Muscle layer of duodenum (tissue), 2 donors: ENCODE measurements around the gene MPPED2.

Experiments
- H3K27ac ChIP-seq: one replicate; pipeline ENCODE4 v1.7.0; 2013; ENCODE audit warnings: mild to moderate bottlenecking, low read length
- H3K27me3 ChIP-seq: one replicate; pipeline ENCODE4 v1.7.0; 2013; ENCODE audit warnings: low read depth, mild to moderate bottlenecking, control low read depth, low read length
- H3K36me3 ChIP-seq, 2 donors: one replicate each; pipeline ENCODE4 v1.7.0; 2013; ENCODE audit warnings: low read length in 2 of 2, control low read depth in 1 of 2, mild to moderate bottlenecking in 1 of 2; ENCODE audit not compliant: insufficient read depth in 2 of 2, control insufficient read depth in 1 of 2
- H3K4me1 ChIP-seq, 2 donors: one replicate each; pipeline ENCODE4 v1.7.0; 2013; ENCODE audit warnings: low read length in 2 of 2, mild to moderate bottlenecking in 2 of 2, control low read depth in 1 of 2, moderate library complexity in 1 of 2; ENCODE audit not compliant: insufficient read depth in 2 of 2, control insufficient read depth in 1 of 2
- H3K4me3 ChIP-seq, 2 donors: one replicate each; pipeline ENCODE4 v1.7.0; 2013; ENCODE audit warnings: low read length in 2 of 2, low read depth in 1 of 2, mild to moderate bottlenecking in 1 of 2
- H3K9me3 ChIP-seq, 2 donors: one replicate each; pipeline ENCODE4 v1.7.0; 2013; ENCODE audit warnings: low read length in 2 of 2, control low read depth in 1 of 2, mild to moderate bottlenecking in 1 of 2; ENCODE audit not compliant: control insufficient read depth in 1 of 2
- donor health status: healthy.

The MPPED2 gene

DNA sequence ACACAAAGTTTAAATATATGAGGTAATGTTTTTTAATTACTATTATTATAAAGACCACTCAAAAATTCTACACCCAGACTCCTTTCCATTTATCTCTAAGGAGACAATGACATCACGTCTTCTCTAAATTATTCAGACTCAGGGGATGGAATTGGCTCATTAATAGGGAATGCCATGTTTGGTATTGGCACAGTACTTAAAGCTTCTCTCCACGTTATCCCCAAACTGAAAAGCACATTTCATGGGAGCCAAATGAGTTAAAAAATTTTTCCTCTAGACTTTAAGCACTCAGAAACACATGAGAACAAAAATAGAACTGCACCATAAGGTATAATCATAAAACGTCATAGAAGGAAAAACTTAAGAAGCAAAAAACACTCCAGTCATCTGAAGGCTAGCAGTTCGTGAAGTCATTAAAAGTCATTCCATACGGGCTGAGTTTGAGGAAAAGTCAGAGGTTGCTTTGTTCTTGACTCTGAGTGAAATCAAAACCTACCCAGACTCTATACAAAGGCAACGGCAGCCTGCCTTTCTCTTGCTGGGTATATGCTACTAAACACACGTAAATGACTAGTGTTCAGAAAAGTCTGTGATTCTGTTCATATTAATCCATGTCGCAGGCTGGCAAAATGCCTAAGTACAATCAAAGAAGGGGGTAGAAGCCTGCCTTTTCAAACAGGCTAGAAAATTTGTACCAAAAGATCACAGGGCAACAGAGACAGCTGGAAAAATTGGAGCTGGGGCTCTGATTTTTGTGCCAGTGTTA is 8.7 kb upstream of the MPPED2 start:
- Histone ChIP-seq H3K36me3 (no peaks in the 10 kb centered on the region), H3K4me1 (peaks cover 0 to 6% of the 10 kb centered on the region in 2 donors), H3K9me3 (no peaks in the 10 kb centered on the region), H3K27ac (peak overlapping the region; percentile 54), H3K4me3 (peak overlapping the region; percentile 8 to 11), H3K27me3 (no peaks in the 10 kb centered on the region)

GRCh38 chr11:30587269-30587812 is 1.2 kb upstream of the MPPED2 start:
- H3K36me3 ChIP-seq = no peaks in the 10 kb centered on the region
- H3K27me3 ChIP-seq = no peaks in the 10 kb centered on the region
- H3K4me1 ChIP-seq = peaks cover 0 to 8% of the 10 kb centered on the region in 2 donors
- H3K4me3 ChIP-seq = no peak overlapping the region
- H3K9me3 ChIP-seq = no peaks in the 10 kb centered on the region
- no peak overlapping the region for H3K27ac ChIP-seq

DNA sequence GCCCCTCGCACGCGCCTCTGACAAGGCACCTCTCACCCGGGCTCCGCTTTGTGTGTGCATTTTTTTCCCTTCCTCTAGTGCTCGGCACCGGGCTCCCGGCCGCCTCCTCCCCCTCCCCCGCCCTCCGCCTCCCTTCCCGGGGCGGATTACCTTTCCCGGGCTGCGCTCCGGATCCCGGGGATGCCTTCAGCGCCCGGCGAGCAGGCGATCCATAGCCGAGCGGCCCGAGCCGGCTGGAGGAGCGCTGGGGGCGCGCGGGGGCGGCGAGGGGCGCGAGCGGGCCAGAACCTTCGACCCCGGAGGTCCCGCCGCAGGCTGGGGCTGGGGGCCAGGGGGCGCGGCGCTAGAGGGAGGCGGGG is 282 bp downstream of the MPPED2 start:
- Histone ChIP-seq H3K27ac (no peak overlapping the region), H3K27me3 (no peaks in the 10 kb centered on the region), H3K4me3 (peak overlapping the region; percentile 54 to 80), H3K9me3 (no peaks in the 10 kb centered on the region), H3K4me1 (peaks cover 0 to 8% of the 10 kb centered on the region in 2 donors), H3K36me3 (no peaks in the 10 kb centered on the region)

DNA sequence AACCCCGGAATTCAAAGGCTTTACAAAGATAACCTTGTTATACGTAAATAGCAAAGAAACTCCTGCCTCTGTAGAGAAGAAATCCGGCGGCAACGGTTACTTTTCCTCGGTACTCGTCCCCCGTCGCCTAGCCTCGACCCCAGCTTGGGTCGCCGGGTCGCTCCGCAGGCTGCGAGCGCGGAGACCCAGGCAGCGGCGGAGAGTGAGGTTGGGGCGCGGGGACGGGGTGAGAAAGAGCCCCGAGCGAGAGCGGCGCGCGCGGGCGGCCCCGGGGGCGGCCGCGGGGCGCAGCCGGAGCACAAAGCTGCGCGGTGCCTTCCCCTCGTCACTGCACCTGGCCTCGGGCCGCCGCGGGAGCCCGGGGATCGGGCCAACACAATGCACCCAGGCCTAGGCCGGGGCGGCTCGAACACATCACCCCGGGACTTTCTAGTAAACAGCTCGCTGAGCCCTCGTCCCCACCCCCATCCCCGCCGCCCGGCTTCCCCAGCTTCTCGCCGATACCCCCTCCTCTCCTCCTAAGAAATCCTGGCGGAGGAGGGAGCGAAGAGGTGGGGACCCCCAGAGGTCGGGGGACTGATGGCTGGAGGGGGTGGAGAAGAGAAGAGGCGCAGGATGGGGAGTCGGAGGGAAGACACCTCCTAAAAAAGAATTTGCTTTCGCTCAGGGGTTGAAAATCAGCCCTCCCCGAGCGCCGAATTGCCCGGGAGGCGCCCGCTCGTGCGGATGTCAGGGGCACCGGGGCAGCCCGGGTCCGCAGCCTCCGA is 845 bp downstream of the MPPED2 start:
- peaks cover 0 to 8% of the 10 kb centered on the region in 2 donors for H3K4me1 ChIP-seq
- no peak overlapping the region for H3K27ac ChIP-seq
- no peaks in the 10 kb centered on the region for H3K36me3 ChIP-seq
- H3K27me3 ChIP-seq = no peaks in the 10 kb centered on the region
- H3K4me3 ChIP-seq = peak overlapping the region; percentile 54 to 80
- H3K9me3 ChIP-seq = no peaks in the 10 kb centered on the region

DNA sequence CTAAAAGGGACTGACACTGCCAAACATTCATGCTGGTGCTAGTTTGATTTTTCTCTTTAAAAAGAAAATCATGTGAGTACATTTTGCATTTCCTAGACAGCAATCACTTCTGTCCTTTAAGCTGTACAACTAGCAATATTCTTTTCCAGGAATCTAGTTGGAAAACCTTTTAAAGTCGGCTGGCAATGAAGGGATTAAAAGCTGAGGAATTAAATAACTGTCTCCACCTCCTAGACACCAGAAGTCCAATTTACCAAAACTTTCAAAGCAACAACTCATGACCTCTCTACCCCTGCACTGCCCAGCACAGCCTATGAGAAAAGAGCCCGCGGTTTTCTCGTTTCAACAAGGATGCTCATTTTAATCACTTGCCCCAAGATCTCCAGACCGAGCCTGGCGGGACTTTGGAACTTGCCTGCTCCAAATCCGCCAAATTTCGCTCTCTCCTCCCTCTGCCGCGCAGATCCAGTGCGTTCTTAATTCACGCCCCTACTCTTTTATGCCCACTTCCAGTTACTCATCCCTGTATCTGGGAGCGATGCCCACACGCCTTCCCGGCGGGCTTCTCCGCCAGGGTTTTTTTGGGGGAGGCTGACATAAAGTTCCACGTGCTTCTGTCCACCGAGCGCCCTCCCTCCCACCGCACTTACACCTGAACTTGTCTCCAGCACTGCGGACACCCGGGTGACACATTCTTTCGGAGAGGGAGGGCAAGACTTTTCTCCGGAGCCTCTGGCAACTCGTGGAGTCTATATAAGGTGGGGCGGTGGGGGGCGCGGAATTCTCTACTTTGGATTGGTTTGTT is 2.5 kb downstream of the MPPED2 start:
- no peaks in the 10 kb centered on the region for H3K36me3 ChIP-seq
- H3K4me1 ChIP-seq = peaks cover 0 to 8% of the 10 kb centered on the region in 2 donors
- H3K27ac ChIP-seq = no peak overlapping the region
- no peaks in the 10 kb centered on the region for H3K27me3 ChIP-seq
- H3K4me3 ChIP-seq = peak overlapping the region; percentile 54 to 80
- H3K9me3 ChIP-seq = no peaks in the 10 kb centered on the region

DNA sequence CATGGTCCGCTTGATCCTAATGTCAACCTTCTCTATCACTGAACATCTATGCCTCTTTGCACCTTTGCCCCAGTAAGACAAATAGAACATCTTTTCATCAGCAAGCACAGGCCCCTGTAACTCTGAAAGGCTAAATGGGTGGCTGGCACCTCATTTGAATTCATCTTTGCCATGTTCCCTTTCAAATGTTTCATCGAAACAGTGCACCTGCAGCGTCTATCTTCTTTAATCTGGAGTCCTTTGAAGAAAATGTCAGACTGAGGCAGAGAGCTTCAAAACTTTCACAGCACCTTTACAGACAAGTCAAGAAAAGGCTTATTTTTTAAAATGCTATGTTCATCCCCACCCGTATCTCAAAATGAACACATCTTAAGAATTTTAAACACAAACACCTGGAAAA is 3.4 kb downstream of the MPPED2 start:
- H3K9me3 ChIP-seq = no peaks in the 10 kb centered on the region
- H3K27ac ChIP-seq = no peak overlapping the region
- no peaks in the 10 kb centered on the region for H3K27me3 ChIP-seq
- no peaks in the 10 kb centered on the region for H3K36me3 ChIP-seq
- peaks cover 0 to 8% of the 10 kb centered on the region in 2 donors for H3K4me1 ChIP-seq
- no peak overlapping the region for H3K4me3 ChIP-seq

GRCh38 chr11:30581675-30582074 is 4.5 kb downstream of the MPPED2 start:
- no peak overlapping the region for H3K27ac ChIP-seq
- no peak overlapping the region for H3K4me3 ChIP-seq
- H3K27me3 ChIP-seq = no peaks in the 10 kb centered on the region
- H3K4me1 ChIP-seq = peaks cover 0 to 8% of the 10 kb centered on the region in 2 donors
- H3K9me3 ChIP-seq = no peaks in the 10 kb centered on the region
- H3K36me3 ChIP-seq = no peaks in the 10 kb centered on the region

GRCh38 chr11:30580573-30580972 is 5.6 kb downstream of the MPPED2 start:
- H3K4me1 ChIP-seq = no peaks in the 10 kb centered on the region
- no peaks in the 10 kb centered on the region for H3K27me3 ChIP-seq
- H3K36me3 ChIP-seq = no peaks in the 10 kb centered on the region
- H3K4me3 ChIP-seq = no peak overlapping the region
- H3K9me3 ChIP-seq = no peaks in the 10 kb centered on the region
- no peak overlapping the region for H3K27ac ChIP-seq

- Histone ChIP-seq H3K36me3 (no peaks in the 10 kb centered on the region), H3K4me3 (no peak overlapping the region), H3K27me3 (no peaks in the 10 kb centered on the region), H3K9me3 (no peaks in the 10 kb centered on the region), H3K4me1 (no peaks in the 10 kb centered on the region), H3K27ac (no peak overlapping the region)
Observed at GRCh38 chr11:30579415-30580175, 6.6 kb downstream of the MPPED2 start.

GRCh38 chr11:30578406-30578805 is 7.7 kb downstream of the MPPED2 start:
- Histone ChIP-seq H3K27ac (no peak overlapping the region), H3K4me3 (no peak overlapping the region), H3K27me3 (no peaks in the 10 kb centered on the region), H3K9me3 (no peaks in the 10 kb centered on the region), H3K36me3 (no peaks in the 10 kb centered on the region), H3K4me1 (no peaks in the 10 kb centered on the region)
